COLO829 (cell line): Measurements from ENCODE around the gene INPP5B.

ENCODE experiments used
- DNase-seq: peaks from one replicate; pipeline ENCODE4 v3.0.0; 2012; ENCODE audit warnings: low spot score

Gene INPP5B

GRCh38 chr1:37831809-37832208 lies 115.0 kb downstream of the INPP5B start:
- DNase-seq: no peak

- DNase-seq: no peak
Observed at GRCh38 chr1:37831109-37831508, 115.7 kb downstream of the INPP5B start.

GRCh38 chr1:37828410-37829074 lies 118.3 kb downstream of the INPP5B start:
- no peak for DNase-seq

- no peak for DNase-seq
Observed at GRCh38 chr1:37825506-37825905, 121.3 kb downstream of the INPP5B start.

- no peak for DNase-seq
Observed at GRCh38 chr1:37824001-37824400, 122.9 kb downstream of the INPP5B start.

GRCh38 chr1:37822906-37823815 lies 123.7 kb downstream of the INPP5B start:
- DNase-seq: no peak

GRCh38 chr1:37821481-37821880 lies 125.4 kb downstream of the INPP5B start:
- DNase-seq: no peak

- peak; percentile 42 for DNase-seq
Observed at GRCh38 chr1:37817481-37817880, 129.4 kb downstream of the INPP5B start.

GRCh38 chr1:37814252-37814651 lies 132.6 kb downstream of the INPP5B start:
- DNase-seq: no peak

GRCh38 chr1:37813529-37814145 lies 133.2 kb downstream of the INPP5B start:
- DNase-seq: no peak

- peak; percentile 54 for DNase-seq
Observed at GRCh38 chr1:37811027-37811655, 135.7 kb downstream of the INPP5B start.
